ENCODE results near the gene PRLR. TPM values are rescaled to one million over a fixed set of nuclear protein-coding genes. Genes with fewer than 3 reads are reported as not detected.

The PRLR gene
- total RNA-seq, 2 experiments from 2014 or later = 0.03 TPM; not detected in 1

GRCh38 chr5:35151146-35151920 lies 79.0 kb downstream of the PRLR start:
- DNase-seq (no peak), ATAC-seq (ENCODE audit: poor library complexity) (no peak)
- ChIA-PET CTCF (interaction anchor here (0.9 kb wide), 1 partner anchor 9 kb away, joined by 4 read pairs; no protein-coding TSS in a partner anchor), POLR2A (no interaction called here)
- intact Hi-C loops (cut with DNase I, micrococcal nuclease) = no loop called here
- H3K36me3 Mint-ChIP-seq (ENCODE audit: low read depth) = no peaks in the 10 kb centered on the region
- Histone ChIP-seq H3K4me1 (ENCODE audit: insufficient read depth, low read length) (no peaks in the 10 kb centered on the region), H3K4me3 (ENCODE audit: low read length) (no peak overlapping the region), H3K27me3 (ENCODE audit: control insufficient read depth in 1 of 2, insufficient read depth in 2 of 2, low read length in 2 of 2) (peaks cover 0 to 3% of the 10 kb centered on the region in 2 experiments), H3K9me3 (ENCODE audit: control insufficient read depth in 1 of 2, insufficient read depth in 1 of 2, low read length in 2 of 2) (no peaks in the 10 kb centered on the region), H3K36me3 (ENCODE audit: insufficient read depth, low read length) (no peaks in the 10 kb centered on the region), H3K27ac (ENCODE audit: low read depth in 1 of 2, low read length in 2 of 2) (no peak overlapping the region)
- no peaks in the 10 kb centered on the region for H3K9me3 Mint-ChIP-seq
- no peak for TF ChIP-seq CTCF (IDR thresholded peaks at IDR 0.05)
- H3K27me3 Mint-ChIP-seq = peaks cover 19% of the 10 kb centered on the region
- H3K4me3 Mint-ChIP-seq = no peak overlapping the region
- H3K4me1 Mint-ChIP-seq (ENCODE audit: low read depth) = no peaks in the 10 kb centered on the region
- no peak overlapping the region for H3K27ac Mint-ChIP-seq

GRCh38 chr5:35149041-35149440 lies 81.2 kb downstream of the PRLR start:
- no peak for ATAC-seq (ENCODE audit: poor library complexity)
- Mint-ChIP-seq H3K4me1 (ENCODE audit: low read depth) (no peaks in the 10 kb centered on the region), H3K27me3 (peaks cover 32% of the 10 kb centered on the region), H3K4me3 (no peak overlapping the region), H3K9me3 (no peaks in the 10 kb centered on the region), H3K36me3 (ENCODE audit: low read depth) (no peaks in the 10 kb centered on the region), H3K27ac (no peak overlapping the region)
- DNase-seq = no peak
- ChIA-PET CTCF (no interaction called here), POLR2A (no interaction called here)
- H3K27me3 ChIP-seq (ENCODE audit: control insufficient read depth in 1 of 2, insufficient read depth in 2 of 2, low read length in 2 of 2) = peaks cover 4% of the 10 kb centered on the region in 2 experiments
- intact Hi-C loops (cut with DNase I, micrococcal nuclease) = no loop called here
- no peak for TF ChIP-seq CTCF (IDR thresholded peaks at IDR 0.05)
- H3K9me3 ChIP-seq (ENCODE audit: control insufficient read depth in 1 of 2, insufficient read depth in 1 of 2, low read length in 2 of 2) = no peaks in the 10 kb centered on the region
- H3K4me1 ChIP-seq (ENCODE audit: insufficient read depth, low read length) = no peaks in the 10 kb centered on the region
- no peak overlapping the region for H3K27ac ChIP-seq (ENCODE audit: low read depth in 1 of 2, low read length in 2 of 2)
- H3K4me3 ChIP-seq (ENCODE audit: low read length) = no peak overlapping the region
- no peaks in the 10 kb centered on the region for H3K36me3 ChIP-seq (ENCODE audit: insufficient read depth, low read length)

- no peak overlapping the region for H3K4me3 ChIP-seq (ENCODE audit: low read length)
- ATAC-seq (ENCODE audit: poor library complexity) = no peak
- no peak overlapping the region for H3K27ac Mint-ChIP-seq
- ChIA-PET CTCF (no interaction called here), POLR2A (no interaction called here)
- DNase-seq = no peak
- peaks cover 36% of the 10 kb centered on the region for H3K27me3 Mint-ChIP-seq
- intact Hi-C loops (cut with DNase I, micrococcal nuclease) = no loop called here
- H3K4me1 ChIP-seq (ENCODE audit: insufficient read depth, low read length) = no peaks in the 10 kb centered on the region
- no peaks in the 10 kb centered on the region for H3K9me3 Mint-ChIP-seq
- H3K36me3 Mint-ChIP-seq (ENCODE audit: low read depth) = no peaks in the 10 kb centered on the region
- H3K27ac ChIP-seq (ENCODE audit: low read depth in 1 of 2, low read length in 2 of 2) = no peak overlapping the region
- TF ChIP-seq CTCF (IDR thresholded peaks at IDR 0.05) = no peak
- H3K4me1 Mint-ChIP-seq (ENCODE audit: low read depth) = no peaks in the 10 kb centered on the region
- H3K9me3 ChIP-seq (ENCODE audit: control insufficient read depth in 1 of 2, insufficient read depth in 1 of 2, low read length in 2 of 2) = no peaks in the 10 kb centered on the region
- no peaks in the 10 kb centered on the region for H3K36me3 ChIP-seq (ENCODE audit: insufficient read depth, low read length)
- H3K4me3 Mint-ChIP-seq = no peak overlapping the region
- peaks cover 4% of the 10 kb centered on the region in 2 experiments for H3K27me3 ChIP-seq (ENCODE audit: control insufficient read depth in 1 of 2, insufficient read depth in 2 of 2, low read length in 2 of 2)
These were observed 83.9 kb downstream of the PRLR start for GRCh38 chr5:35146406-35146805.
